NCI-H510A (cell line): ENCODE measurements around the gene PCK1.

ENCODE experiments used
- DNase-seq: peaks from one replicate; lab custom pipeline; 2025; lab: John Stamatoyannopoulos, UW

The PCK1 gene

GRCh38 chr20:57576617-57577550 is 16.0 kb downstream of the PCK1 start:
- no peak for DNase-seq

GRCh38 chr20:57577679-57578475 is 17.0 kb downstream of the PCK1 start:
- DNase-seq = no peak

GRCh38 chr20:57578476-57579165 is 17.7 kb downstream of the PCK1 start:
- no peak for DNase-seq

- DNase-seq = no peak
Measured at GRCh38 chr20:57579331-57579897, 18.5 kb downstream of the PCK1 start.

GRCh38 chr20:57579898-57580447 is 19.1 kb downstream of the PCK1 start:
- DNase-seq = no peak

GRCh38 chr20:57580478-57581201 is 19.7 kb downstream of the PCK1 start:
- no peak for DNase-seq

GRCh38 chr20:57581202-57582028 is 20.5 kb downstream of the PCK1 start:
- DNase-seq = no peak

- no peak for DNase-seq
Measured at GRCh38 chr20:57582029-57582378, 21.1 kb downstream of the PCK1 start.

GRCh38 chr20:57582432-57583288 is 21.8 kb downstream of the PCK1 start:
- DNase-seq = no peak

GRCh38 chr20:57583289-57584257 is 22.7 kb downstream of the PCK1 start:
- no peak for DNase-seq

GRCh38 chr20:57584768-57585461 is 24.0 kb downstream of the PCK1 start:
- no peak for DNase-seq

GRCh38 chr20:57585466-57586213 is 24.7 kb downstream of the PCK1 start:
- no peak for DNase-seq

- DNase-seq = no peak
Measured at GRCh38 chr20:57586370-57586793, 25.5 kb downstream of the PCK1 start.

- no peak for DNase-seq
Measured at GRCh38 chr20:57586943-57587277, 26.0 kb downstream of the PCK1 start.

GRCh38 chr20:57587278-57587988 is 26.5 kb downstream of the PCK1 start:
- DNase-seq = no peak

- DNase-seq = no peak
Measured at GRCh38 chr20:57587989-57588377, 27.1 kb downstream of the PCK1 start.
